ENCODE data around the gene KIF2A.

Gene KIF2A

GRCh38 chr5:62289813-62290212 is 16.2 kb upstream of the KIF2A start:
- DNase-seq (ENCODE audit: low read depth in 2 of 3, low spot score in 2 of 3): no peak

GRCh38 chr5:62291829-62292228 is 14.2 kb upstream of the KIF2A start:
- peak in 1 of 3 experiments; percentile 38 for DNase-seq (ENCODE audit: low read depth in 2 of 3, low spot score in 2 of 3)

GRCh38 chr5:62296998-62297397 is 9.0 kb upstream of the KIF2A start:
- DNase-seq (ENCODE audit: low read depth in 2 of 3, low spot score in 2 of 3): no peak

GRCh38 chr5:62298118-62298517 is 7.9 kb upstream of the KIF2A start:
- no peak for DNase-seq (ENCODE audit: low read depth in 2 of 3, low spot score in 2 of 3)

- no peak for DNase-seq (ENCODE audit: low read depth in 2 of 3, low spot score in 2 of 3)
These were observed 6.9 kb upstream of the KIF2A start for GRCh38 chr5:62299101-62299500.

GRCh38 chr5:62299600-62299999 is 6.4 kb upstream of the KIF2A start:
- no peak for DNase-seq (ENCODE audit: low read depth in 2 of 3, low spot score in 2 of 3)

GRCh38 chr5:62305358-62305714 is 670 bp upstream of the KIF2A start:
- no peak for DNase-seq (ENCODE audit: low read depth in 2 of 3, low spot score in 2 of 3)

- DNase-seq (ENCODE audit: low read depth in 2 of 3, low spot score in 2 of 3): peak in 2 of 3 experiments; percentile 31 to 43
These were observed 403 bp downstream of the KIF2A start for GRCh38 chr5:62306323-62306895.

- peak in 1 of 3 experiments; percentile 31 for DNase-seq (ENCODE audit: low read depth in 2 of 3, low spot score in 2 of 3)
These were observed 1.1 kb downstream of the KIF2A start for GRCh38 chr5:62306896-62307689.

GRCh38 chr5:62308439-62308838 is 2.4 kb downstream of the KIF2A start:
- DNase-seq (ENCODE audit: low read depth in 2 of 3, low spot score in 2 of 3): no peak

- DNase-seq (ENCODE audit: low read depth in 2 of 3, low spot score in 2 of 3): no peak
These were observed 3.1 kb downstream of the KIF2A start for GRCh38 chr5:62309107-62309506.

- DNase-seq (ENCODE audit: low read depth in 2 of 3, low spot score in 2 of 3): no peak
These were observed 4.6 kb downstream of the KIF2A start for GRCh38 chr5:62310426-62311143.

GRCh38 chr5:62312036-62312435 is 6.0 kb downstream of the KIF2A start:
- no peak for DNase-seq (ENCODE audit: low read depth in 2 of 3, low spot score in 2 of 3)

- DNase-seq (ENCODE audit: low read depth in 2 of 3, low spot score in 2 of 3): no peak
These were observed 6.7 kb downstream of the KIF2A start for GRCh38 chr5:62312674-62313073.

GRCh38 chr5:62314213-62314830 is 8.3 kb downstream of the KIF2A start:
- DNase-seq (ENCODE audit: low read depth in 2 of 3, low spot score in 2 of 3): no peak

- no peak for DNase-seq (ENCODE audit: low read depth in 2 of 3, low spot score in 2 of 3)
These were observed 9.6 kb downstream of the KIF2A start for GRCh38 chr5:62315376-62316175.

GRCh38 chr5:62316176-62316502 is 10.1 kb downstream of the KIF2A start:
- DNase-seq (ENCODE audit: low read depth in 2 of 3, low spot score in 2 of 3): no peak

- no peak for DNase-seq (ENCODE audit: low read depth in 2 of 3, low spot score in 2 of 3)
These were observed 11.8 kb downstream of the KIF2A start for GRCh38 chr5:62317810-62318209.

GRCh38 chr5:62322484-62322883 is 16.5 kb downstream of the KIF2A start:
- no peak for DNase-seq (ENCODE audit: low read depth in 2 of 3, low spot score in 2 of 3)

- no peak for DNase-seq (ENCODE audit: low read depth in 2 of 3, low spot score in 2 of 3)
These were observed 20.3 kb downstream of the KIF2A start for GRCh38 chr5:62326302-62326701.

GRCh38 chr5:62326702-62327101 is 20.7 kb downstream of the KIF2A start:
- DNase-seq (ENCODE audit: low read depth in 2 of 3, low spot score in 2 of 3): no peak
